CD4-positive, alpha-beta T cell (primary cell): ENCODE data around the gene UBR3. TPM values are rescaled to one million over a fixed set of nuclear protein-coding genes. Genes with fewer than 3 reads are reported as not detected.

Experiments used
- ATAC-seq: fragments of 200-7000 bp; cut with Tn5 transposase; one replicate; pipeline ENCODE4 v1.10.0; 2022; ENCODE audit warnings: mild to moderate bottlenecking; ENCODE audit not compliant: poor library complexity
- CTCF ChIA-PET: fragments of 350-600 bp; sonication (Branson Sonifier 250); formaldehyde crosslinking; loops from one replicate; lab custom pipeline; 2021; ENCODE audit warnings: antibody characterized with exemption, inconsistent platforms; lab: Charles Lee
- POLR2A ChIA-PET: fragments of 350-600 bp; sonication (Branson Sonifier 250); formaldehyde crosslinking; loops from one replicate; lab custom pipeline; 2021; ENCODE audit warnings: antibody characterized with exemption, inconsistent platforms; lab: Charles Lee
- DNase-seq, 14 experiments: peaks; one replicate each; pipeline ENCODE4 v3.0.0-alpha.2; 2013 to 2020; ENCODE audit warnings: mixed read lengths in 2 of 14
- H3K27ac ChIP-seq, 2 donors: one replicate each; pipeline versions ENCODE4 v1.5.1 to v1.7.0; 2013; ENCODE audit warnings: low read length in 2 of 2, low read depth in 1 of 2, mild to moderate bottlenecking in 1 of 2
- H3K27me3 ChIP-seq, 2 experiments: 1 replicate in 1 of 2; 2 replicates in 1 of 2; pipeline versions ENCODE4 v1.6.1 to v1.7.0; 2013; ENCODE audit warnings: low read length in 2 of 2, control low read depth in 1 of 2, mild to moderate bottlenecking in 1 of 2, moderate library complexity in 1 of 2; ENCODE audit not compliant: insufficient read depth in 2 of 2, control insufficient read depth in 1 of 2
- H3K36me3 ChIP-seq: one replicate; pipeline ENCODE4 v1.6.1; 2013; ENCODE audit warnings: low read length, control low read depth; ENCODE audit not compliant: insufficient read depth
- H3K4me1 ChIP-seq: one replicate; pipeline ENCODE4 v1.6.1; 2013; ENCODE audit warnings: low read length, control low read depth; ENCODE audit not compliant: insufficient read depth
- H3K4me3 ChIP-seq: one replicate; pipeline ENCODE4 v1.5.1; 2013; ENCODE audit warnings: mild to moderate bottlenecking, low read length, moderate library complexity
- H3K9me3 ChIP-seq, 2 experiments: 1 replicate in 1 of 2; 2 replicates in 1 of 2; pipeline versions ENCODE4 v1.6.1 to v1.7.0; 2013; ENCODE audit warnings: low read length in 2 of 2, mild to moderate bottlenecking in 2 of 2, control low read depth in 1 of 2, moderate library complexity in 1 of 2; ENCODE audit not compliant: control insufficient read depth in 1 of 2, insufficient read depth in 1 of 2
- H3K27ac Mint-ChIP-seq: one replicate; pipeline ENCODE4 v1.8.0; 2020; ENCODE audit warnings: mixed read lengths
- H3K27me3 Mint-ChIP-seq: one replicate; pipeline ENCODE4 v1.8.0; 2021; ENCODE audit warnings: mixed read lengths
- H3K36me3 Mint-ChIP-seq: one replicate; pipeline ENCODE4 v1.8.0; 2021; ENCODE audit warnings: low read depth, mixed read lengths
- H3K4me1 Mint-ChIP-seq: one replicate; pipeline ENCODE4 v1.8.0; 2021; ENCODE audit warnings: low read depth, mixed read lengths
- H3K4me3 Mint-ChIP-seq: one replicate; pipeline ENCODE4 v1.8.0; 2020; ENCODE audit warnings: mild to moderate bottlenecking, mixed read lengths
- H3K9me3 Mint-ChIP-seq: one replicate; pipeline ENCODE4 v1.8.0; 2020; ENCODE audit warnings: mixed read lengths
- intact Hi-C, 2 experiments: fragments of 100-400 bp; cut with DNase I in 1 of 2; cut with micrococcal nuclease in 1 of 2; formaldehyde crosslinking; loops; one replicate each; pipeline versions ENCODE4 v1.15.1 to v1.9.0; 2023 to 2025; cut with DNase I, micrococcal nuclease
- total RNA-seq, 174 experiments: library from RNA in 2 of 174; stranded (reverse) in 2 of 174; gene quantifications; one replicate each; pipeline ENCODE4 v1.2.3 and lab custom pipeline; 2021 to 2026
- TF ChIP-seq, protein P1 (sequence below): fragments of 200-600 bp; IDR thresholded peaks from one replicate; pipeline ENCODE4 v1.8.0; 2022; ENCODE audit warnings: antibody characterized with exemption, mild to moderate bottlenecking

UBR3 gene
- total RNA-seq, 2 experiments from 2014 or later = 32.1 to 35.2 TPM

DNA sequence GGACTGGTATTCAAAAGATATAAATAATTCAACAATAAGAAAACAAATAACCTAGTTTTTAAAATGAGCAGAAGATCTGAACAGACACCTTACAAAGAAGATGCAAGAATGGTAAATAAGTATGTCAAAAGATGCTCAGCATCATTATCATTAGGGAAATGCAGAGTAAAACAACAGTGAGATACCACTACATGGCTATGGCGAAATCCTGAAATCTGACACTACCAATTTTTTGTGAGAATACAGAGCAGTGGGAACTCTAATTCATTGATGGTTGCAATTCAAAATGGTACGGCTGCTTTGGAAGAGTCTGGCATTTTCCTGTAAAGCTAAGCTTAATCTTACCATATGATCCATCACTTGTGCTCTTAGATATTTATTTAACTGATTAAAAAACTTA, 151.8 kb downstream of the UBR3 start:
- Mint-ChIP-seq H3K36me3 (peaks cover 74% of the 10 kb centered on the region), H3K27ac (no peak overlapping the region), H3K9me3 (peaks cover 26% of the 10 kb centered on the region), H3K4me3 (no peak overlapping the region), H3K27me3 (no peaks in the 10 kb centered on the region), H3K4me1 (peaks cover 2% of the 10 kb centered on the region)
- Histone ChIP-seq H3K4me1 (no peaks in the 10 kb centered on the region), H3K27me3 (no peaks in the 10 kb centered on the region), H3K4me3 (no peak overlapping the region), H3K36me3 (peaks cover 39% of the 10 kb centered on the region), H3K27ac (no peak overlapping the region), H3K9me3 (peaks cover 4 to 22% of the 10 kb centered on the region in 2 experiments)
- CTCF ChIA-PET = no interaction called here
- DNase-seq (no peak), ATAC-seq (no peak)
- TF ChIP-seq, protein P1, sequence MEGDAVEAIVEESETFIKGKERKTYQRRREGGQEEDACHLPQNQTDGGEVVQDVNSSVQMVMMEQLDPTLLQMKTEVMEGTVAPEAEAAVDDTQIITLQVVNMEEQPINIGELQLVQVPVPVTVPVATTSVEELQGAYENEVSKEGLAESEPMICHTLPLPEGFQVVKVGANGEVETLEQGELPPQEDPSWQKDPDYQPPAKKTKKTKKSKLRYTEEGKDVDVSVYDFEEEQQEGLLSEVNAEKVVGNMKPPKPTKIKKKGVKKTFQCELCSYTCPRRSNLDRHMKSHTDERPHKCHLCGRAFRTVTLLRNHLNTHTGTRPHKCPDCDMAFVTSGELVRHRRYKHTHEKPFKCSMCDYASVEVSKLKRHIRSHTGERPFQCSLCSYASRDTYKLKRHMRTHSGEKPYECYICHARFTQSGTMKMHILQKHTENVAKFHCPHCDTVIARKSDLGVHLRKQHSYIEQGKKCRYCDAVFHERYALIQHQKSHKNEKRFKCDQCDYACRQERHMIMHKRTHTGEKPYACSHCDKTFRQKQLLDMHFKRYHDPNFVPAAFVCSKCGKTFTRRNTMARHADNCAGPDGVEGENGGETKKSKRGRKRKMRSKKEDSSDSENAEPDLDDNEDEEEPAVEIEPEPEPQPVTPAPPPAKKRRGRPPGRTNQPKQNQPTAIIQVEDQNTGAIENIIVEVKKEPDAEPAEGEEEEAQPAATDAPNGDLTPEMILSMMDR = no peak
- intact Hi-C loops = no loop called here
- POLR2A ChIA-PET = no interaction called here

DNA sequence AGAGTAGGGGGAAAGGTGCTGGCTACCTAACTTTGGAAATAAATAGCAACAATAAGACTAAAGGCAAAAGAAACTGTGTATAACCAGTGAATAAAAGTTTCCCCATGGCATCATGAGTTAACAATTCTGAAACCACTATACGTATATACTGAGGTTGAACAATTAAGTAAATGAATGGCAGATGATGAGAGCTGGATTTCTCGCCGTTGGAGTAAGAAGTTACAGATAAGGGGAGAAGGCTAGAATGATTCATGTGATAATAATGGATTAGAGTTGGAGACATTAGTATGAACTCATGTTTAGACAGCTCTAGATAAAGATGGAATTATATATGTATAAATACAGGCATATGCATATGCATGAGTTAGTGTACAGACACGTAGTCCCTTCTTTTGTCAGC, 152.7 kb downstream of the UBR3 start:
- DNase-seq (no peak), ATAC-seq (no peak)
- Histone ChIP-seq H3K4me3 (no peak overlapping the region), H3K27ac (no peak overlapping the region), H3K9me3 (peaks cover under 1 to 17% of the 10 kb centered on the region in 2 experiments), H3K36me3 (peaks cover 38% of the 10 kb centered on the region), H3K4me1 (no peaks in the 10 kb centered on the region), H3K27me3 (no peaks in the 10 kb centered on the region)
- Mint-ChIP-seq H3K36me3 (peaks cover 74% of the 10 kb centered on the region), H3K9me3 (peaks cover 19% of the 10 kb centered on the region), H3K4me1 (no peaks in the 10 kb centered on the region), H3K27ac (no peak overlapping the region), H3K27me3 (no peaks in the 10 kb centered on the region), H3K4me3 (no peak overlapping the region)
- intact Hi-C loops = no loop called here
- CTCF ChIA-PET = no interaction called here
- TF ChIP-seq, protein P1 = no peak
- POLR2A ChIA-PET = no interaction called here

DNA sequence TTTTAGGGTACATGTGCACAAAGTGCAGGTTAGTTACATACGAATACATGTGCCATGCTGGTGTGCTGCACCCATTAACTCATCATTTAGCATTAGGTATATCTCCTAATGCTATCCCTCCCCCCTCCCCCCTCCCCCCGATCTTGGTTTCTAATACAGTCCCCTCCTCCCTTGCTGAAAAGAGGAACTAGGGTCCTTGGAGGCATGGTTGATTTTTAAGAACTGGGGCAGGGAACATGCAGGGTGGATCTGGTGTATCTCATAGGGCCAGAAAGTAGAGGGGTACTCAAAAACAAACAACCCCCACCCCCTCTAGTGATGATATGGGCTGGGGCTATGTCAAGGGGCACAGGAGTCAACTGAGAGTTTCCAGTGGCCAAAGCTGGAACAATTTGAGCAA, 153.4 kb downstream of the UBR3 start:
- peaks cover 13% of the 10 kb centered on the region for H3K9me3 Mint-ChIP-seq
- DNase-seq (no peak), ATAC-seq (no peak)
- Histone ChIP-seq H3K27ac (no peak overlapping the region), H3K27me3 (no peaks in the 10 kb centered on the region), H3K9me3 (peaks cover 0 to 11% of the 10 kb centered on the region in 2 experiments), H3K4me3 (no peak overlapping the region), H3K4me1 (no peaks in the 10 kb centered on the region), H3K36me3 (peaks cover 35% of the 10 kb centered on the region)
- POLR2A ChIA-PET = no interaction called here
- H3K27ac Mint-ChIP-seq = no peak overlapping the region
- TF ChIP-seq, protein P1 = no peak
- intact Hi-C loops = no loop called here
- H3K4me3 Mint-ChIP-seq = no peak overlapping the region
- H3K4me1 Mint-ChIP-seq = no peaks in the 10 kb centered on the region
- peaks cover 73% of the 10 kb centered on the region for H3K36me3 Mint-ChIP-seq
- no peaks in the 10 kb centered on the region for H3K27me3 Mint-ChIP-seq
- CTCF ChIA-PET = no interaction called here
